ELR (cell line): Measurements from ENCODE around the gene PLXNA2.

Experiments
- DNase-seq: peaks from one replicate; pipeline ENCODE4 v3.0.0-alpha.2; 2015; ENCODE audit warnings: low read depth

The PLXNA2 gene

DNA sequence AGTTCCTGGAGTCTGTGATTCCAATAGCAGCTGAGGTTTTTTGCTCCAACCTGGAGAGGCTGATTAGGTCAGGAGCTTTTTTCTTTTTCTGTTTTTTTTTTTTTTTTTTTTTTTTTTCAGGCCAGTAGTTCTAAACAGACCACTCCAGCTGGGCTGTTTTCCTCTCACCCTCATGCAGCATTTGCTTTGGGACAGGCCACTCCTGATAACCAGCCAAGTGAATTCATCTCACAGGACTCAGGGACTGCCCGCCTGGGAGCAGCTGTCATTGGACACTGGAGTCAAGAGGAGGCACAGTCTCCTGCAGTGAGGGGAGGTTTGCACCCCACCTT, 22.9 kb downstream of the PLXNA2 start:
- DNase-seq: no peak

DNA sequence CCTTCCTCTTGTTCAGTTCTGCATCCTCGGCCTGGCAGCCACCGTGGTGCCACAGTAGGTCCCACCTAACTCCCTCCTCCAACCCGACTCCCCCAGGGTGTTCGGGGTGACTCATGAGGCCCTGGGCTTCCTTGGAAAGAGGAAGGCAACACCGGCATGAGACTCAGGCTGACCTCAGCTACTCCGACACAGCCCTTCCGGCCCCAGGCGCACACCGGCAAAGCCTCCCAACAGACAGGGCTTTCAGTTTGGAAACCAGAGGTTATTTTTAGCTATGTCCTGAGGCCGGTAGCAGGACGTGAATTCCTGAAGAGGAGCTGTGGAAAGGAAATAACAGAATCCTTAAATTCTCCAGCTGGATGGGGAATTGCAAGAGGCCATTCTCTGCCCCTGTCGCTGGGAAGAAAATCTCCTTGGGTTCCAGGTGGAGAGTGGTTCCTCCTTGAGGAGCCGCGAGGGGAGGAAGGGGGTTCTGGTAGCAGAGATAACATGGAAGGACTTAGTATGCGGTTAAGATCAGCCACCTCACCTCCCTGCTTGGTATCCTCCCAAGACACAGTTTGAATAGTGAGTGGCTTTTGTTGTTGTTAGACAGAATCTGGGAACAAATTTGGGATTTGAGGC, 24.4 kb downstream of the PLXNA2 start:
- DNase-seq: peak; percentile 97

DNA sequence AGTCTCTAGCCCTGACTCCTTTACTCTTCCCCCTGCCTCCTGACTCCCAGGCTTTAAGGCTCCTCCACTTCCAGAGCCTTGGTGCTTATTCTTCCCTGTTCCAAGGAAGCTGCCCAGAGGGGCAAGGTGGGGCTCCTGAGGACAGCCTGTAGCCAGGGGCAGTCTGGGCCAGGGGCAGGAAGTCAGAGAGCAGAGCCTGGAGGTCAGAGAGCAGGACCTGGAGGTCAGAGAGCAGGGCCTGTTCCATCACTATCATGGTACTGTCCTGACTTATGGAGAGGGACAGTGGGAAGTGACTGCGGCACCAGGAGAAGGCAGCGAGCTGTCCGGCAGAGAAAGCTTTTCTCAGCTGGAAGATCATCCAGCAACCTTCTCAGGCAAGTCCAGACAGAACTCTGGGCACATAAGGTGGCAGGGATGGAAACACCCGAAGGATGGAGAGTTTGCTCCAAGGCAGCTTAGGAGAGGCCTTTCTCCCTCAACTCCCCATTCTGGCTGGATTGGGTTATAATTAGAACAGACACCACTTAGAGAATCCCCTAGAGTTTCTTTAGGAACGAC, 25.0 kb downstream of the PLXNA2 start:
- DNase-seq: no peak

DNA sequence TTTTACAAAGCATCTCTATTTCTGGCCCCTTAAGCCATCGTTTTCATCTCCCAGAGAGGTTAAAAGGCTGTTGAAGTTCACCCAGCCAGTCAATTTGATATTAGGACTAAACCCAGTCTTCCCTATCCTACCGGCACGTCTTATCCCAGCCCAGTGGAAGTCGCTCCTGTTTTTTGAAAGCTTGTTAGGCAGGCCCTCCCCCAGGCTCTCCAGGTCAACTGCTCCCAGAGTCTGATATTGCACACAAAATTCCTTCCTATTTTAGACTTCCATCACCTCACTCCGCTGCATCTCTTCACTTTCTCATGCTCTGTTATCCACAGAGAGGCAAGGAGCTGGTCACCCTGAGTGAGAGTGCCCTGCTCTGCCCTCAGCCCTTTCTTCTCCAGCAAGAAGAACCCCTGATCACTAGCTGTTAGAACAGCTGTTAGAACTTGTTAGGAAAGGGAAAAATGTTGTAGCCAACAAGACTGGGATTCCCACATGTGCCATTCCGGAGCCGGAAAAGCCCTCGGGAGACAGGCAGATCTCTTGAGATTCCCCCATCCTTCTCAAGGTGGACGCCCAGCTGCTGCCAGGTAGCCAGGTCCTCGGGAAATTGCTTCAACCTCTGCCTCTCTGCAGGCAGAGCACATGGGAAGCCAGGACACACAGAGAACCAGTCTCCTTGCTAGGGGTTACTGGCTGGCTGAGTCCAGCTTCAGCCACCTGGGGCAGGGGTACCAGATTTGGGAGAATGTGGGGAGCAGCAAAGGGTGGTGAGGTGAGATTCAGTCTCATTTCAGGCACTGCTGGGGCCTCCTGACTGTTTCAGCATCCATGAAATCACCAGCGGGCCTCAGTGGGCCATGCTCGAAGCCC, 25.7 kb downstream of the PLXNA2 start:
- DNase-seq: no peak

DNA sequence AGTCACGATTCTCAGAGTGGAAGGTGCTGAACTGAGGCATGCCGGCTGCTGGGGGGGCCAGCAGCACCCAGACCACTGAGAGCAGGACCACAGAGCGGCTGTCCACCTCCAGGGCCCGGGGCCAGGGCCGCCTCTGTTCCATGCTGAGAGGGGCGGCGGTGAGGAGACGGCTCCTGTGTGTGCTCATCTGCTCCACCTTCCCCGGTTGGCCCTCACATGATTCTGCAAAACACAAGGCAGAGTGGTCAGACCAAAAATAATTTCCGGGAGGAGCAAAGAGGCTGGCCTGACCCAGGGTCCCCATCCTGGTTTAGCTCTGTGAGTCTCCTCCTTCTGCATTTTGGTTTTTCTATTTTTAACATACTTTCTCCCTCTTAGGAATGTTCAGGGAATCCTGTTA, 26.4 kb downstream of the PLXNA2 start:
- DNase-seq: no peak

DNA sequence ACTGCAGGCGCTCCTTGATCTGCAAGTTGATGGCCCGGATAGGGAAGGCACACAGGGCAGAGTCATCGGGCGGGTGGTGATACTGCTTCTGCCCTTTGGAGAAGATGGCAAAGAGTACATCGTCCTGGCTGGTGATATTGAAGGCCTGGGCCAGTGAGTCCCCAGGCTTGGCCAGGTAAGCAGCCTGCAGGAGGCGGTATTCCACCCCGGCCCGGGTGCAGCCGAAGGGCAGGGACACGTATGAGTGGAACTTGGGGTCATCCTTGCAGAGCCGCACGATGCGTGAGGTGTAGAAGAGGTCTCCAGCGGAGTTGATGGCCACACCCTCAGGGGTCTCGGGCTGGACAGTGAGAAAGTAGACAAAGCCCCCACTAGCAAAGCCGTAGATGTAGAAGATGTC, 27.4 kb downstream of the PLXNA2 start:
- DNase-seq: no peak

DNA sequence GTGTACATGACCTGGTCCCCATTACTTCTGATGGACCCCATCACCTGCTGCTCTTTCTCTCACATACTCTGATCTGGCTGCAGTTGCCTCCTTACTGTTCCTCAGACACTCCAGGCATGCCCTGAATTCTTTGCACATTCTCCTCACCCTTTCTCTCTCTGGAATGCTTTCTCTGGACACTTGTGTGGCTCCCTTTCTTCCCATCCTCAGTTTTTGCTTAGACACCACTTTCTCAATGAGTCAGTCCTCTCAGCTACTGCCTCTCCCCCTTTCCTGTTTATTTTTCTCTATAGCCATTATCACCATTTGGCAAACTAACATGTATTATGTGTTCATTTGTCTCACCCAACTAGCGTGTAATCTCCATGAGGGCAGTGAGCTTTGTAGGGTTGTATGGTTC, 28.1 kb downstream of the PLXNA2 start:
- DNase-seq: peak; percentile 73

DNA sequence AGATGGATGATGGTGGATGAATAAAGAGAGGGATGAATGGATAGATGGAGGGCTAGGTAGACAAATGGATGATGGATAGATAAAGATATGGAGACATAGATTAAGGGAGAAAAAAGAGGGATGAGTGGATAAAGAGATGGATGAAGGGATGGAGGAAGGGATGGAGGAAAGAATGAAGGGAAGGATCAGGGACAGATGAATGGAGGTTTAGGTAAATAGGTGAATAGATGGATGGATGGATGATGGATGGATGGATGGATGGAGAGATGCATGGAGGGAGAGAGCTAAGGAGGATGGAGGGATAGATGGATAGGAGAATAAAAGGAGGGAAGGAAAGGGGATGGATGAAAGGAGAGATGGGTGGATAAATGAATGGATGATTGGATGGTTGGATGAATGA, 28.8 kb downstream of the PLXNA2 start:
- no peak for DNase-seq

DNA sequence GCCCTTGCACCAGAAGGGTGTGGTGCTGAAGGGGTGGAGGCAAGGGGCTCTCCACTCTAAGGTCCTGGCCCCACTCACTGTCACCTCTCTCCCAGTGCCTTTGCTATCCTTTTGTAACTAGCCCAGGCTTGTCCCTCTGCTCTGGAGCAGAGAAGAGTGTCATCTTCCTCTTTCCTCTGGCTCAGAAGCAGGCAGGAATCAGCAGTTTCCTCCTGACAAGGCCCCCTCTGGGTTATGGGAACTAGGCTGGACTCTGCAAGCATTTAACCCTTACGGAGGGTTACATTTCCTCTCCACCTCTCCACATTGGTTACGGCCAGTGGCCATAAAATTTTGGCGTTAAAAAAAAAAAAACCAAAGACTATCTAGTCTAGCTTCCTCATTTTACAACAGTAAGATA, 30.4 kb downstream of the PLXNA2 start:
- DNase-seq: no peak

DNA sequence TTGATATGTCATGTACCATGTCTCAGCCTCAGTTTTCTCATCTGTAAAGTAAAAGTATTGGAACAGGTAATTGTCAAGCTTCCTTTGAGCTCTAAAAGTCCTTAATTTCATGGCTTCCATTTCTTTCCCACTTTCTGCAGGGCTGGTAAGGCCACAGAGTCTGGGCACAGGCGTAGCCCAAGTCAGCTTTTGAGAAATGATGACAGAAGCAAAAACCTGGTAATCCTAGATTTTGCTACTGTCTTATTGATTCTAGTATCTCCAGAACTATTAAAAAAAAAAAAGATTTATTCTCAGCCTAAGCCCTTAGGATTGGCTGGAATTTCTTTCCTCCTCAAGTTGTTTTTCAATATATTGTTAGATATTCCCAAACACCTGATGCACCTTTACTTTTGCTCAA, 31.3 kb downstream of the PLXNA2 start:
- DNase-seq: no peak

DNA sequence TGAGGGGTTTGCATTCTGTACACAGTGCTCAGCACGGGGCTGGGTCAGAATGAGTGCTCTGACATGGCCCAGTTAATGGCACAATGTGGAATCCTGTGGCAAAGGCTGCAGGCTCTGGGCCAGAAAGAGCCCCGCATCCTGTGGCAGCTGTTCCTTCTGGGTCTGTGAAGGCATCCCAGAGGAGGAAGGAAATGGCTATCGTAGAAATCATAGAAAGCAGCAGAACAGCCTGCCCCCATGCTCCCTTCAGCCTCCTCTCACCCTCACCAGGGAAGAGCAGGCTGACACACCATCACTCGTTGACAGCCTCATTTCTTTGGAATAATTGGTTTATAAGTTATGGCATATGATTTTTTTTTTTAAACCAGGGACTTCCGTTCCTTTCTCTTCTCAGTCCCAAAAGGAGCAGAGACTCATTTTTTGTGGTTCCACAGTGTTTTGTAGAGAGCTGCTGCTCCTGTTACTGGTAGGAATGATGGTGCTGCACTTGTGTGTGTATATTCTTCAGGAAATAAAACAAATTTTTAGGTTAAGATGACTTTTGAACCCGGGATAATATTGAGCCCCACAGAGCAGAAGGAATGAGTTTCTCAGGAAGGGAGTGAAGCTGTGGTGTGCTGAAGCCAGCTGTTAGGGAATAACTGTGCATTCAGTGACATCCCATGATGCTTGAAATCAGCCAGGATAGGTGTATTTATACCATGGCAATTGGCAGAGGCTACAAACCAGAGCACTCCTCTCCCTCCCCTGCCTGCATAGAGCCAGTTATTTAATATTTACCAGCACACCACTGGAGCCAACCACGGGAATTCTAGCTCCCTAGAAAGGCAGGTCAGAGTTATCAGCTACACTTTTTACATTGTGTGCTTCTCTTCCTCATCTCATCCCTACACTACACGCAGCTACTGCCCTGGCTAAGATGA, 32.0 kb downstream of the PLXNA2 start:
- DNase-seq: peak; percentile 55

DNA sequence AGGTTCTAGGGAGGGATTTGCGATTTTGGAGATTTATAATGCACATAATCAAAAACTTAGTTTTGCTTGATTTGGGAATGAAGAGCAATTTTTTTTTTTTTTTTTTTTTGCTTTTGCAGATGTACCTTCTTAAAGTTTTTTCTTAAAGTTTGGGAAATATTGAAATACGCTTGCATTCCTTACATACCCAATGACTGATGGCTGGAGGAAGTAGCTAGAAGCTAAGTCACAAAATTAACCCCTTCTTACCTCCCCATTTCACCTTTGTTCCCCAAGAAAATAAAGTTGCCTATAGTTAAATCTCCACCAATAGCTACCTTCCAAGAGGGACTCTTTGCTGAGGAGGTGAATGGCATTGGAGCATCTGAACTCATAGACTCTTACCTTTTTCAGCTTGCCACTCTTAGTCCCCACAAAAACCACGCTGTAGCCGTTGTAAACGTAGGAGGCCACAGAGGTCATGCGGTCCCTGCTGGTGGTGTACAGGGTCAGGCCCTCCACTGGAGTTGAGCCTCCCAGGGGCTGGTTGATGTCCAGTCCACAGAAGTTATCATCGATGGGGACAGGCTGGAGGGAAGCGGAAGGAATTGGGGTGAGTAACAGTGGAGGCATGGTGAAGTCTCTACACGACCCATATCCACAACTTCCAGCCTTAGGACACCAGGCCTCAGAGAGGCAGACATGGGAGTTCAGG, 34.1 kb downstream of the PLXNA2 start:
- peak; percentile 60 for DNase-seq

DNA sequence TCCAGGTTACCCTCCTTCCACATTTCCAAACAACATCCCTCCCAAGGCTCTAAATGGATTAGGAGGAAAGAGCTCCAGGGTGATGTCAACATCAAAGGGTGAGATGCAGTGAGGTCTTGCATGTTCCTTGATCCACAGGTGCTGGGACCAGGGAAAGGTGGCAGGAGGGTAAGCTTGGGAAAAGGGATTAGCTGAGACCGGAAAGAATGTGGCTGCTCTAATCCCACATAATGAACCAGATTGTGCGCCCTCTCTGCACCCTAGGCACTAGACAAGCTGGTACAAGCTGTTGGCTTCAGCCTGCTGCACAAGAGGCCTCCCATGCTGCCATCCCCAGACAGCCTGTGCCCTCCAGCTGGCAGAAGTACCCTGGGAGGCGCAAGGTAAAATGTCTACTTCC, 34.9 kb downstream of the PLXNA2 start:
- no peak for DNase-seq

DNA sequence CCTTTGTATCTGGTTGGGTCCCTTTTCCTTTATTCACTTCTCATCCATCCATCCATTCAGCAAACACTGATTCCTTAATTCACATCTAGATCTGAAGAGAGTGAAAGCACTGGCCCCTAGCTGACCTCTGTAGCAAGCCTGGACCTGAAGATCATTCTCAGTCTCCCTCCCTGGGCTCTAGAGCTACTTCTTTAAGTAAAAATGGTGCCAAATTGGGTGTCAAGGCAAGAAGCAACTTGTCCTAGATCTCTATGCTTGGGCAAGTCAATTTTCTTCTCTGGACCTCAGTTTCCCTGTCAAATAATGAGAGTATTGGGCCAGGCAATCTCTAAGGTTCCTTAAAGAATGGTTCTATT, 36.1 kb downstream of the PLXNA2 start:
- no peak for DNase-seq

DNA sequence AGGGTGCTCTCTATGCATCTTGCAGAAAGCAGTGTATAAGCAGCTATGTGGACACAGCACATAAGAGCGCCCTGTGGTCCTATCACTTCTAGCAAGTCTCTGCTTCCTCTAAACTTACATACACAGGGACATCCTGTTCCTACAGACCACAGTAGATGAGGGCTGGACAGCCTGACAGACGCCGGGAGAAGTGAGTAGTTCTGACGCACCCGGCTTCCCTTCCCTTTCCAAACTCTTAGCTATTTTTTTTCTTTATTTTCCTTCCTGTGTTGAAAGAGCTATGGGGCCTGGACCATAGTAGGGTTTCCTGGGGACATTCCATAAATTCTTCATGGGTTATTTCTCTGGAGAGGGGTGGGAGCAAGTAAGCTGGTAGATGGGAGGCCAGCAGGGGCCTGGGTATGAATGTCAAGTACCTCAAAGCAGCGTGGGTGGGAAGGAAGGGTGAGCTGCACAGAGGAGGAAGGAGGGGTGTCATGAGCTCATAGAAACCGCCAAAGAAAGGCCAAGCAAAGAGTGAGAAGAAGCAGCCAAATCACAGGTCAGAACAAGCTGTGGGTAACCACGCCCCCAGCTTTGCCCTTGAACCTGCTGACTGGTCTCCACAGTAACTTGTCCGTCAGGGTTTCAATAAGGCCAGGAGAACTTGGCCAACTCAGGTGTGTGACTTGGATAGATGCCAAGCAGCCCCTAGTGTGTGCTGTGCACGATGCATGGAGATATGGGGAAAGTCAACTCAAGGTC, 36.6 kb downstream of the PLXNA2 start:
- DNase-seq: peak; percentile 99

DNA sequence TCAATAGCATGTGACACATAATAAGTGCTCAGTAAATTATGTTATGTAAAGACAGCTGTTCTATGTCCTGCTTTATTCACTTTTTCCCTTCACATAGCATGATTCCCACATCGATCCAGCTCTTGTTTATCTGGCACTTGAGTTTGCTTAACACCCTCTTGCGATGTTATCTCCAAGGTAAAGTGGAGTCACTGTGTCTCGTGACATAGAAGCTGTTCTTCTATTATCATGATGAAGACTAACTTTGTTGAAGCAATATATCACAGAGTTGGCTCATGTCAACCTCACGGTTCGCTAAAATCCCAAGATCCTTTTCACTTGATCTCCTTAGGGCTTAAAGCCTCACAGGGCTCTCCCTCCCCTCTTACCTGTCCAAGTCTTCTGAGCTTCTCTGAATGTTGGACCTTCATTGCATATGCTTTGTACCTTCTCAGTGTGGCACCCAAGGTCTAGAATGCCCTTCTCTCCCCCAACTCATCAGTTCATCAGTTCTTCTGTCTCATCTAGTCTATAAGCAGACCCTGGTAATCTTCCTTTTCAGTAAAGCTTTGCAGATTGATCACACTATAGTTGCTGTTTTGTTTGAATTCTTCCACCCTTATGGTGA, 38.0 kb downstream of the PLXNA2 start:
- no peak for DNase-seq

DNA sequence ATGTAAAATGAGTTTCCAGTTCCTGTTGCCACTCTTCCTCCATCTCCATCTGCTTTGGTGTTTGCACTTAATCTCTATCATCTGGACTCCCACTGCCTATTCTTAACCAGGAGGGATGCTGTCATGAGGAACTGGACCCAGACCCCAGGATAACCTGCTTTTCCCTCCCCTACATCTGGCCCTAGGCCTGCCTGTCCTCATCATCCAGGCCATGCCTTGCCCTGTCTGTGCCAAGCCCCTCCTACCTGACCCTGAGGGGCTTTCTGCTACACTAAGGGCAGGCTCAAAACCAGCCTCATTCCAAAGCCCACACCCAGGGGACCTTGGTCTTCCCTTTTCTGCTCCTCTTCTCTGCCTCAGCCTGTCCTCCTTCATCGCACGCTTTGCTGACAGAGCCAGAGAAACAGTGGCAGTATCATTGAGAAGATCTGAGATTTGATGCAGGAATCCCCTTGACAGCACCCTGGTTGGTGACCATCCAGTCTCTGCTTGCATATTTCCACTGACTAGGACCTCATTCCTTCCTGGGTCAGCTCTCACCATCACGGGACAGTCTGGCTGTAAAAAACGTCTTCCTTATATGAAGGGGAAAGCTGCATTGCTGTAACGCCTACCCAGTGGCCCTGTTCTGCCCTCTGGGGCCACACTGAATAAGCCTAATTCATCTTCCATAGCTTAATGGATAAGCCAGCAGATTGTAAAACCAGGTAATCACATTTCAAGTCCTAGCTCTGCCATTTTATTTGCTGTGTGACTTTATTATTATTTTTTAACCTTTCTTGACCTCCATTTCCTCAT, 38.8 kb downstream of the PLXNA2 start:
- no peak for DNase-seq

DNA sequence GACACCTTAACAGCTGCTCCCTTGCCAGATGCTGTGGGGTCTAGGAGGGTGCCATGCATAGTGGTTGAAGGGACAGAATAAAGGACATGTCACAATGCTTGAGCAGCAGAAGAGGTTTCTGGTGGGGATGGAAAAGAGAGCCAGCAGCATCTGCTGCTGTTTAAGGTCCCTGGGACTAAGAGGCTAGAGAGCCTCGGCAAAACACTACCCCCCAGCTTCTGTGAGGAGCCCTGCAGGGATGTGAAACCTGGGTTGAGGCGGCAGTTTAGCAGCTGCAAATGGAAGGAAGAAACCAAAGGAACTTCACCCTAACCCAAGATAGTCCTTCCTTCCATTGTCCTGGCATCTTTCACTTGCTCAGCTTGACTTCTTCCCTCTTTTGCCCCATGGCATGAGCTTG, 39.4 kb downstream of the PLXNA2 start:
- DNase-seq: no peak

DNA sequence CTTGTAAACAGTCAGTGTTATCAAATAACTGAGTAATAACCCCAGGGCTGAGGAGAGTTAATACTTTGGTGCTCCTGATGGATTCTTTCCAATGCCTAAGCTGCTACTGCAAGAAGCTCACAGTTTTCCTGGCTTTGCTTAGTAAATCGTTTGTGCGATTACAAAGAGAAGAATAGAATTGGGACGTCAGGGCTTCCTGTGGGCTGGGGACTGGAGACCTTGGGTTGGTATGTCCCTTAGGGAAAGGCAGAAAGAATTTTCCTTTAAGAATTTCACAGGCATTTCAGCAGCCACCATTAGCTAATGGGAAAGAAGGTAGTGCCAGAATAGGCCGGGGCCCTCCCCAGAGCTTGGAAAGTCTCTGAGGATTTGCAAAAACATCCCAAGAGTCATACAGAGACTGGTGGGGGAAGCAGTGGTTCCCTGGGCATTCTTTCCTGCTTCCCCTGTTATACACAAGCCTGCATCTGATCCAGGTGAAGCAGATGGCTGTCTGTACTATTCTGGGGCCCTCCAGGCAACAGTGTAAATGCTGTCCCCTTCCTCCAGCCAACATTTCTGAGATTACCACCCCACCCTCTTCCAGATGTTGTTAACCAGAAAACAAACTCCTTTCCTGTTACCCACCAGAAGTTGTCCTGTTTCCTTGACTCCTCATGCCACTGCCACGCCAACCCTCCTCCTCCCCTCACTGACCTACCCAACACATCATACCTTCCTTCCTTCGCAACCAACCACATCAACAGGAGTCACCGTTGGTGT, 40.2 kb downstream of the PLXNA2 start:
- DNase-seq: peak; percentile 56
